Measurements from ENCODE around the gene ZNF500.

DNA sequence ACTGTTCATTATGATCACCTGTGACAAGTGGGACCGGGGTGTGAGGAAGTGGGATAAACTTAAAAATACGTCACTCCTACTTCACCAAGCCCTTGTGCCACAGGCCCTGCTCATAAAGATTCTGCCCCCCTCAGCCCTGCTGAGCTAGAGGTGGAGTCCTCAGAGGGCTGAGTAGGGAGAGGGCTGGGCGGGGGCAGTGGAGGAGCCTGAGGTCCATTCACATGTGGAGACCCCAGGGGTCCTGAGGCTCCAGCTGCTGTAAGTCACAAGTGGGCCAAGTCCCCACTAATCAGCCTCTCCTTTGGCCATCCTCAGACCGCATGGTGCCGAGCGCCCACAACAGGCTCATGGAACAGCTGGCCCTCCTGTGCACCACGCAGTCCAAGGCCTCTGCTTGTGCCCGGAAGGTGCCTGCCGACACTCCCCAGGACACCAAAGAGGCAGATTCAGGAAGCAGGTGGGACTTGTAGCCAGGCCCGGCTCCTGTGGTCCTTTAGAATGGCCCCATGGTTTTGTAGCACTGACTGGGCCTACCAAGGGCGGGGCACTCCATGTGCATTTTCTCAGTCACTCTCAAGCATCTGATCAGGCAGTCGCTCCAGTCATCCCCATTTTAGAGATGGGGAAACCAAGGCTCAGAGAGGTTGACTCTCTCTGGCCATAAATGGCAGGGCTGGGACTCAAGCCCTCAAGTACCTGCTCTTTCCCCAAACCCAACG, 22.2 kb downstream of the ZNF500 start:
- TF ChIP-seq EZH2 (IDR thresholded peaks at IDR 0.05; ENCODE audit: low read depth, unreplicated experiment), result no peak
- TF ChIP-seq, protein P1, sequence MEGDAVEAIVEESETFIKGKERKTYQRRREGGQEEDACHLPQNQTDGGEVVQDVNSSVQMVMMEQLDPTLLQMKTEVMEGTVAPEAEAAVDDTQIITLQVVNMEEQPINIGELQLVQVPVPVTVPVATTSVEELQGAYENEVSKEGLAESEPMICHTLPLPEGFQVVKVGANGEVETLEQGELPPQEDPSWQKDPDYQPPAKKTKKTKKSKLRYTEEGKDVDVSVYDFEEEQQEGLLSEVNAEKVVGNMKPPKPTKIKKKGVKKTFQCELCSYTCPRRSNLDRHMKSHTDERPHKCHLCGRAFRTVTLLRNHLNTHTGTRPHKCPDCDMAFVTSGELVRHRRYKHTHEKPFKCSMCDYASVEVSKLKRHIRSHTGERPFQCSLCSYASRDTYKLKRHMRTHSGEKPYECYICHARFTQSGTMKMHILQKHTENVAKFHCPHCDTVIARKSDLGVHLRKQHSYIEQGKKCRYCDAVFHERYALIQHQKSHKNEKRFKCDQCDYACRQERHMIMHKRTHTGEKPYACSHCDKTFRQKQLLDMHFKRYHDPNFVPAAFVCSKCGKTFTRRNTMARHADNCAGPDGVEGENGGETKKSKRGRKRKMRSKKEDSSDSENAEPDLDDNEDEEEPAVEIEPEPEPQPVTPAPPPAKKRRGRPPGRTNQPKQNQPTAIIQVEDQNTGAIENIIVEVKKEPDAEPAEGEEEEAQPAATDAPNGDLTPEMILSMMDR (conservative IDR thresholded peaks at IDR 0.05; ENCODE audit: low read depth in 2 of 2), result no peak
- no peak for TF ChIP-seq POLR2AphosphoS5 (IDR thresholded peaks at IDR 0.05; ENCODE audit: low read depth)
- TF ChIP-seq STAT1 (IDR thresholded peaks at IDR 0.05; ENCODE audit: unreplicated experiment), result no peak
- TF ChIP-seq, protein P2, sequence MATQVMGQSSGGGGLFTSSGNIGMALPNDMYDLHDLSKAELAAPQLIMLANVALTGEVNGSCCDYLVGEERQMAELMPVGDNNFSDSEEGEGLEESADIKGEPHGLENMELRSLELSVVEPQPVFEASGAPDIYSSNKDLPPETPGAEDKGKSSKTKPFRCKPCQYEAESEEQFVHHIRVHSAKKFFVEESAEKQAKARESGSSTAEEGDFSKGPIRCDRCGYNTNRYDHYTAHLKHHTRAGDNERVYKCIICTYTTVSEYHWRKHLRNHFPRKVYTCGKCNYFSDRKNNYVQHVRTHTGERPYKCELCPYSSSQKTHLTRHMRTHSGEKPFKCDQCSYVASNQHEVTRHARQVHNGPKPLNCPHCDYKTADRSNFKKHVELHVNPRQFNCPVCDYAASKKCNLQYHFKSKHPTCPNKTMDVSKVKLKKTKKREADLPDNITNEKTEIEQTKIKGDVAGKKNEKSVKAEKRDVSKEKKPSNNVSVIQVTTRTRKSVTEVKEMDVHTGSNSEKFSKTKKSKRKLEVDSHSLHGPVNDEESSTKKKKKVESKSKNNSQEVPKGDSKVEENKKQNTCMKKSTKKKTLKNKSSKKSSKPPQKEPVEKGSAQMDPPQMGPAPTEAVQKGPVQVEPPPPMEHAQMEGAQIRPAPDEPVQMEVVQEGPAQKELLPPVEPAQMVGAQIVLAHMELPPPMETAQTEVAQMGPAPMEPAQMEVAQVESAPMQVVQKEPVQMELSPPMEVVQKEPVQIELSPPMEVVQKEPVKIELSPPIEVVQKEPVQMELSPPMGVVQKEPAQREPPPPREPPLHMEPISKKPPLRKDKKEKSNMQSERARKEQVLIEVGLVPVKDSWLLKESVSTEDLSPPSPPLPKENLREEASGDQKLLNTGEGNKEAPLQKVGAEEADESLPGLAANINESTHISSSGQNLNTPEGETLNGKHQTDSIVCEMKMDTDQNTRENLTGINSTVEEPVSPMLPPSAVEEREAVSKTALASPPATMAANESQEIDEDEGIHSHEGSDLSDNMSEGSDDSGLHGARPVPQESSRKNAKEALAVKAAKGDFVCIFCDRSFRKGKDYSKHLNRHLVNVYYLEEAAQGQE (IDR thresholded peaks at IDR 0.05; ENCODE audit: unreplicated experiment), result no peak
- no peak for TF ChIP-seq EZH2phosphoT487 (IDR thresholded peaks at IDR 0.05; ENCODE audit: unreplicated experiment)
- no peak for TF ChIP-seq ZNF114 (CRISPR knock-in tag; IDR thresholded peaks at IDR 0.05)
- no peak for TF ChIP-seq JUNB (IDR thresholded peaks at IDR 0.05; ENCODE audit: unreplicated experiment)
- no peak for TF ChIP-seq CREB1 (CRISPR knock-in tag; IDR thresholded peaks at IDR 0.05; ENCODE audit: low read depth)

Measured in GM23338 (cell line).